WERI-Rb-1 (cell line): ENCODE measurements around the gene IFT80.
"Not testable (repeated sequence)": the region's sequence is repeated elsewhere in the genome, so short reads cannot be mapped to it uniquely, and the experiment has no call there.

Experiments
- DNase-seq: peaks from one replicate; pipeline ENCODE4 v3.0.0-alpha.2; 2020
- H3K27ac ChIP-seq: fragments of 250-450 bp; sonication (Bioruptor Pico); 2 replicates; pipeline ENCODE4 v1.5.1; 2020; ENCODE audit warnings: mild to moderate bottlenecking, moderate library complexity
- H3K27me3 ChIP-seq: fragments of 250-450 bp; sonication (Bioruptor Pico); 2 replicates; pipeline ENCODE4 v1.5.1; 2021; ENCODE audit warnings: mild to moderate bottlenecking, low read depth, moderate library complexity; ENCODE audit not compliant: insufficient read depth, severe bottlenecking
- H3K36me3 ChIP-seq: fragments of 250-450 bp; sonication (Bioruptor Pico); 2 replicates; pipeline ENCODE4 v1.5.1; 2020; ENCODE audit warnings: mild to moderate bottlenecking, moderate library complexity
- H3K4me3 ChIP-seq: 2 replicates; pipeline ENCODE4 v1.5.1; 2011; ENCODE audit warnings: low read depth, mild to moderate bottlenecking, control low read depth, low read length
- H3K9me3 ChIP-seq: fragments of 250-450 bp; sonication (Bioruptor Pico); 2 replicates; pipeline ENCODE4 v1.5.1; 2021; ENCODE audit warnings: mild to moderate bottlenecking, moderate library complexity; ENCODE audit not compliant: severe bottlenecking
- TF ChIP-seq, protein P1 (sequence below): IDR thresholded peaks from 2 replicates; pipeline ENCODE4 v1.5.1; 2011; ENCODE audit warnings: low read depth, mild to moderate bottlenecking, control low read depth, inconsistent platforms, low read length

The IFT80 gene

DNA sequence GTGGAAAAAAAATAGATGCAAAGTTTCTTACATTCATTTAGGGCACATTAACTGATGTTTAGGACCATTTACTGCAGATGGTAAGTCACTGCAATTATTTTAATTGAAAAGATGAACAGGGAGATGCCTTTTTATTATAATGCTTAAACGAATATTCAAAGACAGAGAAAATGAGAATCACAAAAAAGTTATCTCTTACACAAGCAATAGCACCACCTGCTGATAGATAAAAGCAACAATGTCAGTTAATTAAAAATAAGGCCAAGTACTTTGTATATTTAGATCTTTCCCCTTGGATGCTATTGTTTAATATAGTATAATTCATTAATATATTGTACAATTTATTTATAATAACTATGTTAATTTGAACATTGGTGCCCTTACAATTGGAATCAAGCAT, 55.9 kb downstream of the IFT80 start:
- Histone ChIP-seq H3K27me3 (no peaks in the 10 kb centered on the region), H3K4me3 (no peak overlapping the region), H3K36me3 (no peaks in the 10 kb centered on the region), H3K9me3 (no peaks in the 10 kb centered on the region), H3K27ac (no peak overlapping the region)
- TF ChIP-seq, protein P1, sequence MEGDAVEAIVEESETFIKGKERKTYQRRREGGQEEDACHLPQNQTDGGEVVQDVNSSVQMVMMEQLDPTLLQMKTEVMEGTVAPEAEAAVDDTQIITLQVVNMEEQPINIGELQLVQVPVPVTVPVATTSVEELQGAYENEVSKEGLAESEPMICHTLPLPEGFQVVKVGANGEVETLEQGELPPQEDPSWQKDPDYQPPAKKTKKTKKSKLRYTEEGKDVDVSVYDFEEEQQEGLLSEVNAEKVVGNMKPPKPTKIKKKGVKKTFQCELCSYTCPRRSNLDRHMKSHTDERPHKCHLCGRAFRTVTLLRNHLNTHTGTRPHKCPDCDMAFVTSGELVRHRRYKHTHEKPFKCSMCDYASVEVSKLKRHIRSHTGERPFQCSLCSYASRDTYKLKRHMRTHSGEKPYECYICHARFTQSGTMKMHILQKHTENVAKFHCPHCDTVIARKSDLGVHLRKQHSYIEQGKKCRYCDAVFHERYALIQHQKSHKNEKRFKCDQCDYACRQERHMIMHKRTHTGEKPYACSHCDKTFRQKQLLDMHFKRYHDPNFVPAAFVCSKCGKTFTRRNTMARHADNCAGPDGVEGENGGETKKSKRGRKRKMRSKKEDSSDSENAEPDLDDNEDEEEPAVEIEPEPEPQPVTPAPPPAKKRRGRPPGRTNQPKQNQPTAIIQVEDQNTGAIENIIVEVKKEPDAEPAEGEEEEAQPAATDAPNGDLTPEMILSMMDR = no peak
- no peak for DNase-seq

DNA sequence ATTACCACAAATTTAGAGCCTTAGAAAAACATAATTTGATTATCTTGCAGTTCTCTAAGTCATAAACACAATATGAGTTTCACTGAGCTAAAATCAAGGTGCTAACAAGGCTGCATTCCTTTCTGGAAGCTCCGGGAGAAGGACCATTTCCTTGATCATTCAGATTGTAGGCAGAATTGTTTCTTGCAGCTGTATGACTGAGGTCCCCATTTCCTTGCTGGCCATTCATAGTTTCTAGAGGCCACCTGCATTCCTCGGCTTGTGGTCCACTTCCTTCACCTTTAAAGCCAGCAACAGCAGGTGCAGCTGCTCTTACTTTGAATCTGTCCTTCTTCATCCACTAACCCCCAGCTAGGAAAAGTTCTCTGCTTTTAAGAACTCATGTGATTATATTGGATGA, 58.7 kb downstream of the IFT80 start:
- Histone ChIP-seq H3K27me3 (no peaks in the 10 kb centered on the region), H3K4me3 (no peak overlapping the region), H3K27ac (no peak overlapping the region), H3K9me3 (no peaks in the 10 kb centered on the region), H3K36me3 (no peaks in the 10 kb centered on the region)
- TF ChIP-seq, protein P1 = no peak
- DNase-seq = no peak

DNA sequence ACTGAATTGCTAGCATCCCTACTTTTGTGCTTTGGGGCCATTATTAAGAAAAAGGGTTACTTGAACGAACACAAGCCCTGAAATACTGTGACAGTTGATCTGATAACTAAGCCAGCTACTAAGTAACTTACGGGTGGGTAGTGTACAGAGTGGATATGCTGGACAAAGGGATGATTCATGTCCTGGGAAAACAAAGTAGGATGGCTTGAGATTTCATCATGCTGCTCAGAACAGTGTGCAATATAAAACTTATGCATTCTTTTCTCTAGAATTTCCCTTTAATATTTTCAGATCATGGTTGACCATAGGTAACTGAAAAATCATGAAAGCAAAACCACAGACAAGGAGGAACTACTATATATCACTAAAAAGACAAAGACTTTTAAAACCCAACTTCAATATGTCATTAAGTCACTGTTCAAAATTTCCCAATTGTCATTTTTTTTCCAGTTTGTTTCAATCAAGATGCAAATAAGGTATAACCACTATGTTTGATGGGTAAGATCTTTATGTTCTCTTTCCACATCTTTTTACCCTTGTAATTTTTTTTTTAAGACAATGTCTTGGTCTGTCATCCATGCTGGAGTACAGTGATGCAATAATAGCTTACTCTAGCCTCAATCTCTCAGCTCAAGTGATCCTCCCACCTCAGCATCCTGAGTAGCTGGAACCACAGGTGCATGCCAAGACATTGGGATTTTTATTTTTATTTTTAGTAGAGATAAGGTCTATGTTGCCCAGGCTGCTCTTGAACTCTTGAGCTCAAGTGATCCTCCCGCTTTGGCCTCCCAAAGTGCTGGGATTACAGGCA, 67.7 kb downstream of the IFT80 start:
- H3K36me3 ChIP-seq = no peaks in the 10 kb centered on the region
- no peak for DNase-seq
- H3K9me3 ChIP-seq = no peaks in the 10 kb centered on the region

DNA sequence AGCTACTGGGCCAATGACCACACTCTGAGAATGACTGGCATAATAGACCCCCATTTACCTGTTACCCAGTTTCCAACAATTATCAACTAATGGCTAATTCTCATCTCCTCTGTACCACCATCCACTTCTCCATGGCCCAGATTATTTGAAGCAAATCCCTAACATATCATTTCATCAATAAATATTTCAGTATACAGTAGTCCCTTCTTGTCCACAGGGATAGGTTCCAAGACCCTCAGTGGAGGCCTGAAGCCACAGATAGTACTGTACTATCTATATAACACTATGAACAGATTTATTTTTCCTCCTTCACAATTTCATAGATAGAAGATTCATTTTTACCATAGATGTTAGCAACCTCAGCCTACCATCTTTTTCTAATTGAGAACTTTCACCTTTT, 68.3 kb downstream of the IFT80 start:
- no peak overlapping the region for H3K27ac ChIP-seq
- TF ChIP-seq, protein P1 = no peak
- H3K36me3 ChIP-seq = no peaks in the 10 kb centered on the region
- no peaks in the 10 kb centered on the region for H3K27me3 ChIP-seq
- no peak for DNase-seq
- H3K4me3 ChIP-seq = no peak overlapping the region
- H3K9me3 ChIP-seq = no peaks in the 10 kb centered on the region

More for the DNA sequence above, 67.7 kb downstream of the IFT80 start:
- no peaks in the 10 kb centered on the region for H3K27me3 ChIP-seq
- no peak overlapping the region for H3K27ac ChIP-seq
- no peak overlapping the region for H3K4me3 ChIP-seq
- TF ChIP-seq, protein P1 = no peak

DNA sequence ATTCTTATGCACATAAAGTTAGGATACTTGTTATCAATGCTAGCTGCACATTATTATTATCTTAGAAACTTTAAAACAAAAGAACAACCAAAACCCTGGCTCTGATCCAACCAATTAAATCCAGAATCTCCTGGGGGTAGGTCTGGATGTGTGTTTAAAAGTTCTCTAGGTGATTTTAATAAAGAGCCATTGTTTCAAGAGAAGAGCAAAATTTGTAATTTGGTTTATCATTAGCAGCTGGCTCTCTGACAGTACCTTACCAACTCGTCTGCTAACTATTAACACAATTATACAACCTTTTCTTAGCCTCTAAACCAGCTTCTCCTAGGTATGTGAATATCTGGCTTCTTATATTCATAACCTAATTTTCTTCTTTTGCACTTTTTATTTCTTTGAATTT, 68.9 kb downstream of the IFT80 start:
- H3K9me3 ChIP-seq = no peaks in the 10 kb centered on the region
- no peak for DNase-seq
- TF ChIP-seq, protein P1 = no peak

DNA sequence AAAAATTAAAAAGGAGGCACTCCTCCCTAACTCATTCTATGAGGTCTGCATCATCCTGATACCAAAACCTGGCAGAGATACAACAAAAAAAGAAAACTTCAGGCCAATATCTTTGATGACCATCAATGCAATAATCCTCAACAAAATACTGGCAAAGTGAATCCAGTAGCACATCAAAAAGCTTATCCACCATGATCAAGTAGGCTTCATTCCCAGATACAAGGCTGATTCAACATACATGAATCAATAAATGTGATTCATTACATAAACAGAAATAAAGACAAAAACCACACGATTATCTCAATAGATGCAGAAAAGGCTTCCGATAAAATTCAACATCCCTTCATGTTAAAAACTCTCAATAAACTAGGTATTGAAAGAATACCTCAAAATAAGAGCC, 72.7 kb downstream of the IFT80 start:
- H3K9me3 ChIP-seq, H3K36me3 ChIP-seq, DNase-seq, H3K27me3 ChIP-seq, H3K27ac ChIP-seq, H3K4me3 ChIP-seq: not testable (repeated sequence)

More for the DNA sequence above, 68.9 kb downstream of the IFT80 start:
- no peak overlapping the region for H3K27ac ChIP-seq
- no peak overlapping the region for H3K4me3 ChIP-seq
- H3K36me3 ChIP-seq = no peaks in the 10 kb centered on the region
- H3K27me3 ChIP-seq = no peaks in the 10 kb centered on the region

DNA sequence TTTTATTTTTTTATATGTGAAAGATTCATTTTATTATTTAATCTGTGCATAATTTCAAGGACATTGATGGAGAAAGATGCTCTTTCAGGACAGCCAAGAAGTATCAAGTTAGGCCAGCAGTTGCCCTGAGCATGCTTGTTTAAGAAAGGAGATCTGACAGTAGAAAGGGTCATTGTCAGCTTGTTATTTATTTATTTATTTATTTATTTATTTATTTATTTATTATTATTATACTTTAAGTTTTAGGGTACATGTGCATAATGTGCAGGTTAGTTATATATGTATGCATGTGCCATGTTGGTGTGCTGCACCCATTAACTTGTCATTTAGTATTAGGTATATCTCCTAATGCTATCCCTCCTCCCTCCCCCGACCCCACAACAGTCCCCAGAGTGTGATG, 77.2 kb downstream of the IFT80 start:
- H3K36me3 ChIP-seq = not testable (repeated sequence)

More for the DNA sequence above, 77.2 kb downstream of the IFT80 start:
- H3K9me3 ChIP-seq, H3K27me3 ChIP-seq, H3K27ac ChIP-seq, DNase-seq, H3K4me3 ChIP-seq: not testable (repeated sequence)
